Prostate gland (tissue), 2 donors: Measurements from ENCODE around the gene CCDC13. TPM values are rescaled to one million over a fixed set of nuclear protein-coding genes. Genes with fewer than 3 reads are reported as not detected.

Experiments used
- DNase-seq: peaks from one replicate; pipeline ENCODE4 v3.0.0-alpha.2; 2019; ENCODE audit warnings: low spot score
- H3K27ac ChIP-seq, 2 donors: fragments of 200-600 bp; sonication (generic); 2 replicates each; pipeline ENCODE4 v1.5.1; 2017 to 2019
- H3K27me3 ChIP-seq: fragments of 200-600 bp; sonication (generic); replicated peaks from 2 replicates; pipeline ENCODE4 v1.5.1; 2019; ENCODE audit not compliant: insufficient read depth
- H3K36me3 ChIP-seq, 2 donors: fragments of 200-600 bp; sonication (generic); 1 replicate in 1 of 2; 2 replicates in 1 of 2; pipeline versions ENCODE4 v1.5.1 to v1.8.1; 2017 to 2019
- H3K4me1 ChIP-seq: fragments of 200-600 bp; sonication (generic); replicated peaks from 2 replicates; pipeline ENCODE4 v1.5.1; 2019
- H3K4me3 ChIP-seq, 2 donors: fragments of 200-600 bp; sonication (generic); 2 replicates each; pipeline ENCODE4 v1.5.1; 2017 to 2019
- H3K9me3 ChIP-seq: fragments of 200-600 bp; sonication (generic); 2 replicates; pipeline ENCODE4 v1.5.1; 2017
- POLR2A ChIP-seq: fragments of 450-650 bp; IDR thresholded peaks from one replicate; pipeline ENCODE4 v1.6.1; 2016; ENCODE audit warnings: antibody characterized with exemption, mild to moderate bottlenecking
- POLR2AphosphoS5 ChIP-seq: sonication (generic); formaldehyde crosslinking; IDR thresholded peaks from one replicate; pipeline ENCODE4 v1.6.1; 2017; ENCODE audit warnings: antibody characterized with exemption
- WGBS: methylation state at CpG from one replicate; pipeline ENCODE4 v1.1.5; 2018; 5-methylcytosine and 5-hydroxymethylcytosine counted together
- intact Hi-C: fragments of 100-400 bp; cut with DNase I; formaldehyde crosslinking; loops from one replicate; pipeline ENCODE4 v1.14.2; 2022
- total RNA-seq, 2 donors: library from RNA; depleted of rRNA; stranded (reverse); fragments of >200 nt; gene quantifications; one replicate each; pipeline ENCODE4 v1.1.0, GENCODE V29; 2016
- TF ChIP-seq, protein P1 (sequence below), 4 experiments: fragments of 200-600 bp in 2 of 4; fragments of 450-650 bp in 2 of 4; sonication (generic) in 2 of 4; IDR thresholded peaks; 1 replicate in 3 of 4; 2 replicates in 1 of 4; pipeline ENCODE4 v1.5.1; 2016 to 2019; ENCODE audit warnings: antibody characterized with exemption in 4 of 4, mild to moderate bottlenecking in 2 of 4, moderate library complexity in 2 of 4

Gene CCDC13
- total RNA-seq, 2 donors from 2014 or later, result 2.4 to 6.5 TPM

DNA sequence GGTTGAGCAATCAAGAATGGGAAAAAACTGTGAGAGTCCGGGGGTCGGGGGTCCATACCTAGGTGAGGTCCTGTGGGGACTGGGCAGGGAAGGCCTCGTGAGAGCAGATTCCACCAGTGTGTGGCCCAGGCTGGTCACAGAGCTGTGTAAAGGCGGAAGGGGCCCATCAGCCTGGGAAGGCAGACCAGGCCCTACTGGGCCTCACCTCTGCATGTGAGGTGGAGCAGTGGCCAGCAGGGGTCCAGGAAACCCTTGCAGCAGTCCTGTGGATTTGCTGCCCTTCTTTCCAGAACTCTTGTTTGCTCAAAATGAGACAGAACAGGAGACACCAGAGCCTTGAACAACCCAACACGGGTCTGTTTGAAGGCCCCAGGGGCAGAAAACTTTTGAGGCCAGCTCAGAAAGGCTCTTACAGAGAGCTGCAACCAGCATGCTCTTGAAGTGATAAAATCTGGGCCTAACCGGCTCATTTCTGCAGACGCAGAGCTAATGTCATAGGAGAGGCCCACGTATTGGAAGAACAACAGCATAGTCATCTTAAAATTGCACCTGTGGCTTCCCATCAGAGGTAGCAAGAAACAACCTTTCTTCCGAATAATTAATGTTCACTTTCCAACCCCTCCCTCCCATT, 40.1 kb downstream of the CCDC13 start:
- Histone ChIP-seq H3K9me3 (no peaks in the 10 kb centered on the region), H3K4me1 (no peaks in the 10 kb centered on the region), H3K36me3 (no peaks in the 10 kb centered on the region), H3K4me3 (no peak overlapping the region), H3K27me3 (no peaks in the 10 kb centered on the region), H3K27ac (no peak overlapping the region)
- no peak for DNase-seq
- intact Hi-C loops, result loop anchor here (5.0 kb wide), 1 partner anchor 46 kb away; the partner anchor contains the start of gene KLHL40
- TF ChIP-seq POLR2A, result no peak
- TF ChIP-seq POLR2AphosphoS5, result no peak
- TF ChIP-seq, protein P1, sequence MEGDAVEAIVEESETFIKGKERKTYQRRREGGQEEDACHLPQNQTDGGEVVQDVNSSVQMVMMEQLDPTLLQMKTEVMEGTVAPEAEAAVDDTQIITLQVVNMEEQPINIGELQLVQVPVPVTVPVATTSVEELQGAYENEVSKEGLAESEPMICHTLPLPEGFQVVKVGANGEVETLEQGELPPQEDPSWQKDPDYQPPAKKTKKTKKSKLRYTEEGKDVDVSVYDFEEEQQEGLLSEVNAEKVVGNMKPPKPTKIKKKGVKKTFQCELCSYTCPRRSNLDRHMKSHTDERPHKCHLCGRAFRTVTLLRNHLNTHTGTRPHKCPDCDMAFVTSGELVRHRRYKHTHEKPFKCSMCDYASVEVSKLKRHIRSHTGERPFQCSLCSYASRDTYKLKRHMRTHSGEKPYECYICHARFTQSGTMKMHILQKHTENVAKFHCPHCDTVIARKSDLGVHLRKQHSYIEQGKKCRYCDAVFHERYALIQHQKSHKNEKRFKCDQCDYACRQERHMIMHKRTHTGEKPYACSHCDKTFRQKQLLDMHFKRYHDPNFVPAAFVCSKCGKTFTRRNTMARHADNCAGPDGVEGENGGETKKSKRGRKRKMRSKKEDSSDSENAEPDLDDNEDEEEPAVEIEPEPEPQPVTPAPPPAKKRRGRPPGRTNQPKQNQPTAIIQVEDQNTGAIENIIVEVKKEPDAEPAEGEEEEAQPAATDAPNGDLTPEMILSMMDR (IDR thresholded peaks at IDR 0.05), result no peak
- WGBS, result 84% methylated on average over 9 of the region's 9 CpGs

DNA sequence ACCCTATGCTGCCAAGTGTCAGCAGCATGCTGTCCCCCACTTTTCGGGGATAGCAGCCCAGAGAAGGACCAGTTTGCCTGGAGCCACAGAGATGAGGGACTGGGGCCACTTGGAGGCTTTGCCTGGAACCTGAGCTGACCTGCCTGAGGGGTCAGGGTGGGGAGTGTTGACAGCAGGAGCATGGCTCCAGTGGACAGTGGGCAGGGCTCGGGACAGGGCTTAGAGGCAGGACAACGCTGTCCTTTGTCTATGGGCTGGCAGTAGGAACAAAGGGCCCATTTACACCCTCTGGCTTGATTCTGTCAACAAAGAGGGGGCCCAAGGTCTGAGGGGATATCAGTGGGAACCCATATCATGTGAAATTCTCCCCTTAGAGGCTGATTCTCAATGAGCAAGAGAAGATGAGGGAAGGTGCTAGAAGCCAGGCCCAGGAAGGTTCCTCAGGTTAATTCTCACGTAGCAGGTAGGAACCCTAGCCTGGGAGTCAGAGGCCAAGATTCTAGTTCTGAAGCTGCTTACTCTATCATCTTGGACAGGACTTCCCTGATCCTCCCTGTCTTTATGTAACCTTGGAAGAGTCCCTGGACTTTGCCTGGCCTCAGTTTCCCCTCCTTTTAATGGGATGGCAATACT, 40.7 kb downstream of the CCDC13 start:
- no peaks in the 10 kb centered on the region for H3K27me3 ChIP-seq
- TF ChIP-seq, protein P1 (IDR thresholded peaks at IDR 0.05), result no peak
- TF ChIP-seq POLR2A (no peak), POLR2AphosphoS5 (no peak)
- DNase-seq, result no peak
- WGBS, result 76% methylated on average over 4 of the region's 4 CpGs
- no peaks in the 10 kb centered on the region for H3K4me1 ChIP-seq
- H3K36me3 ChIP-seq, result no peaks in the 10 kb centered on the region
- H3K27ac ChIP-seq, result no peak overlapping the region
- intact Hi-C loops, result loop anchor here (5.0 kb wide), 1 partner anchor 45 kb away; the partner anchor contains the start of gene KLHL40
- H3K9me3 ChIP-seq, result no peaks in the 10 kb centered on the region
- no peak overlapping the region for H3K4me3 ChIP-seq

DNA sequence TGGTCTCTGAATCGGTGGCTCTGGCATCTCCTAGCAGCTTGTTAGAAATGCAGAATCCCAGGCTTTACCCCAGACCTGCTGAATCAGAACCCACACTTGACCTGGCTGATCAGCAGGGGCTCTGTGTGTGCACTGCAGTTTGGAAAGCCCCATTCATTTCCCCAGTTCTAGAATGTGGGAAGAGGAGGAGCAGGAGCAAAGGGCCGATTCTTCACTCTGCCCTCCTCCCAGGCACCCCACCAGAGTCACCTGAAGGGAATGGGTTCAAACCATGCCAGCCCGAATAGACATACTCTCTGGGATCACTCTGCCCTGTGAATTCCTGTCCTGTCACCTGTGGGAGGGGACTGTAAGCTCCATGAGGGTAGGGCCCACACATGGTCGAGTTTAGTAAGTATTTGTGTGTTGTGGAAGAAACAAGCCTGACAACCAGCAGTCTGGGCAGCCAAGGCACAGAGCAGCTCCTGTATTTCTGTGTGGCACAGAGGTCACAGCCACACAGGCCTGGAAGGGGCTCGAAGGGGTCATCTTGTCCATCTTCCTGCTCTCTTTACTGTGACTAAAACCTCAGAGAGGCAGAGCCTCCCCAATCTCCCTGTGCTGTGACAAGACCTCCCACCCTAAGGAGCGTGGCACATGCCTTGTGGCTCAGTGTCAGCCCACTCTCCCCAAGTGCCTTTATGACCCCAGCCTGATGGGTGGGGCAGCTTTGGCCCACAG, 41.4 kb downstream of the CCDC13 start:
- Histone ChIP-seq H3K36me3 (no peaks in the 10 kb centered on the region), H3K27me3 (no peaks in the 10 kb centered on the region), H3K27ac (no peak overlapping the region), H3K4me1 (no peaks in the 10 kb centered on the region), H3K9me3 (no peaks in the 10 kb centered on the region), H3K4me3 (no peak overlapping the region)
- TF ChIP-seq, protein P1 (IDR thresholded peaks at IDR 0.05), result no peak
- no peak for TF ChIP-seq POLR2A
- no peak for TF ChIP-seq POLR2AphosphoS5
- WGBS, result 93% methylated on average over 6 of the region's 6 CpGs
- no peak for DNase-seq
- intact Hi-C loops, result loop anchor here (5.0 kb wide), 1 partner anchor 44 kb away; the partner anchor contains the start of gene KLHL40

DNA sequence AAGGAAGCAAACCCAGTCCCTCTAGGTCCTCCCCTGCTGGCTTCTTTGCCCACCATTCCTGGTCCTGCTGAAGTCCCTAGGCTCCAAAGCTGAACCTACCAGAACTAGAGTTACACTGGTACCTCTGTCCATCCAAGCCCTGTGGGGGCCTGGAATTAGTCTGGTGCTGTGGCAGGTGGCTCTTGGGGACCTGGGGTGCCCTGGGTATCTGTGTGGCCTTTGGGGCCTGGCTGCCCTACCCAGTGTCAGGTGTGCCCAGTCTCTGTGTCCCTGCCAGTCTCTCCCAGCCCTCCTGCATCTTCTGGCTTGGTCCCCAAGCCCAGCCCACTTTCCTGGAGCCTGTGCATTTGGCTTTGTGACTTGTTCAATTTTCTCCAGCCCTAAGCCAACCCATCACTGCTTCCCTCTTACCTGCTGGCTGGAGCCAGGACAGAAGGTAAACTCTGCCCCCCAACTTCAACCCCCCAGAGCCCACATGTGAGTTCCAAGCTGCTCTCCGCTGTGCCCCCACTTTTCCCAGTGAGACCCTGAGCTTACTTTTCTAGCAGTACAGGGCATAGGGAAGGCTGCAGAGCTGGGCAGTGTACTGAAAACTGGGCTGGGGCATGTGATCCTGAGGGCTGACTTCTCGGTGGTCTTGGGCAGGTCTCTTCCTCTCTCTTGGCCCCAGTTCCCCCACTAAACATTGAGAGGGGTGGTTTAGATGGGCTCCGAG, 42.2 kb downstream of the CCDC13 start:
- Histone ChIP-seq H3K27me3 (no peaks in the 10 kb centered on the region), H3K4me1 (no peaks in the 10 kb centered on the region), H3K9me3 (no peaks in the 10 kb centered on the region), H3K36me3 (no peaks in the 10 kb centered on the region), H3K4me3 (no peak overlapping the region), H3K27ac (no peak overlapping the region)
- intact Hi-C loops, result loop anchor here (5.0 kb wide), 1 partner anchor 44 kb away; the partner anchor contains the start of gene KLHL40
- no peak for DNase-seq
- 98% methylated on average over 3 of the region's 3 CpGs for WGBS
- TF ChIP-seq, protein P1 (IDR thresholded peaks at IDR 0.05), result no peak
- TF ChIP-seq POLR2AphosphoS5, result no peak
- TF ChIP-seq POLR2A, result no peak
